Ovary (tissue), 3 donors: ENCODE results near the gene NPIPB2.

Experiments
- POLR2A ChIP-seq: fragments of 450-650 bp; IDR thresholded peaks from one replicate; pipeline ENCODE4 v1.6.1; 2017; ENCODE audit warnings: antibody characterized with exemption, mild to moderate bottlenecking, moderate library complexity
- TF ChIP-seq, protein P1 (sequence below), 3 donors: fragments of 450-650 bp in 2 of 3; fragments of 200-600 bp in 1 of 3; IDR thresholded peaks; one replicate each; pipeline versions ENCODE4 v1.5.1 to v1.8.0; 2016 to 2022; ENCODE audit warnings: antibody characterized with exemption in 3 of 3, mild to moderate bottlenecking in 1 of 3
- donor health status: DM: no; HTN: no; CAD: no.

DNA sequence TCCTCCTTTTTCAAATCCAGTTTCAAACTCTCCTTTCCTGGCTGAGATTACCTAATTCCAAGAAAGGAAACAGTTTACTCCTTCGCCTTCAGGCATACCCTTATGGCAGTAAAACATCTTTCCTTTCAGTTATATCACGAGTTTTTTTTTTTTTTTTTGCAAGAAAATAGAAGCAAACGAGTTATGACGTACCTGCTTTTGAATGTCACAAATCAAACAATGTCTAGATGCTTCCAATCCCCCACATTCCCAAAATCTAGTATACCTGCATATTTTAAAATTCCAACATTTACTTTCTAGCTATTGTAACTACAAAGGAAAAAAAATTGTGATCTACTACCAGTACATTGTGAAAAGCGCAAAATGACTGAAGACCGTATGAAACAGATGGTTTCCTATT lies 55.0 kb downstream of the NPIPB2 start:
- TF ChIP-seq, protein P1, sequence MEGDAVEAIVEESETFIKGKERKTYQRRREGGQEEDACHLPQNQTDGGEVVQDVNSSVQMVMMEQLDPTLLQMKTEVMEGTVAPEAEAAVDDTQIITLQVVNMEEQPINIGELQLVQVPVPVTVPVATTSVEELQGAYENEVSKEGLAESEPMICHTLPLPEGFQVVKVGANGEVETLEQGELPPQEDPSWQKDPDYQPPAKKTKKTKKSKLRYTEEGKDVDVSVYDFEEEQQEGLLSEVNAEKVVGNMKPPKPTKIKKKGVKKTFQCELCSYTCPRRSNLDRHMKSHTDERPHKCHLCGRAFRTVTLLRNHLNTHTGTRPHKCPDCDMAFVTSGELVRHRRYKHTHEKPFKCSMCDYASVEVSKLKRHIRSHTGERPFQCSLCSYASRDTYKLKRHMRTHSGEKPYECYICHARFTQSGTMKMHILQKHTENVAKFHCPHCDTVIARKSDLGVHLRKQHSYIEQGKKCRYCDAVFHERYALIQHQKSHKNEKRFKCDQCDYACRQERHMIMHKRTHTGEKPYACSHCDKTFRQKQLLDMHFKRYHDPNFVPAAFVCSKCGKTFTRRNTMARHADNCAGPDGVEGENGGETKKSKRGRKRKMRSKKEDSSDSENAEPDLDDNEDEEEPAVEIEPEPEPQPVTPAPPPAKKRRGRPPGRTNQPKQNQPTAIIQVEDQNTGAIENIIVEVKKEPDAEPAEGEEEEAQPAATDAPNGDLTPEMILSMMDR (IDR thresholded peaks at IDR 0.05), result no peak
- TF ChIP-seq POLR2A, result no peak
